ENCODE measurements around the gene NEURL3. TPM values are rescaled to one million over a fixed set of nuclear protein-coding genes. Genes with fewer than 3 reads are reported as not detected.

The NEURL3 gene
- total RNA-seq, 5 donors from 2014 or later (not counting 1 experiment from before 2014, with no cell fraction given): 0.23 TPM; not detected in 4

Other genes with a start within 250 kb of the NEURL3 start
- gene TMEM127, start 239.4 kb downstream of the NEURL3 start, total RNA-seq: 10 to 100 TPM; 31.2 to 43.0 (median 40.4) TPM
- 10 to 100 TPM; 65.2 to 87.0 (median 80.2) TPM for gene CIAO1, start 239.1 kb downstream of the NEURL3 start, total RNA-seq
- 100 to 1,000 TPM; 200 to 254 (median 203) TPM for gene SNRNP200, start 199.8 kb downstream of the NEURL3 start, total RNA-seq
- gene ITPRIPL1, start 180.0 kb downstream of the NEURL3 start, total RNA-seq: 10 to 100 TPM in 4 of 5 donors, 1 to 10 TPM in 1; 3.9 to 13.7 (median 12.7) TPM
- 1 to 10 TPM; 1.9 to 5.5 (median 4.0) TPM for gene NCAPH, start 169.6 kb downstream of the NEURL3 start, total RNA-seq
- gene ARID5A, start 31.4 kb upstream of the NEURL3 start, total RNA-seq: 100 to 1,000 TPM; 105 to 140 (median 116) TPM
- gene KANSL3, start 133.0 kb upstream of the NEURL3 start, total RNA-seq: 10 to 100 TPM; 55.1 to 67.6 (median 60.2) TPM
- not detected for gene FER1L5, start 137.4 kb upstream of the NEURL3 start, total RNA-seq
- gene LMAN2L, start 234.7 kb upstream of the NEURL3 start, total RNA-seq: 1 to 10 TPM; 4.7 to 8.9 (median 7.8) TPM

Measured in T-cell (primary cell).